Measurements from ENCODE around the gene CNPY2.
A peak's percentile ranks its signal among the peaks of the same experiment; 100 is the strongest.
"Not testable (repeated sequence)": the region's sequence is repeated elsewhere in the genome, so short reads cannot be mapped to it uniquely, and the experiment has no call there.

Gene CNPY2

GRCh38 chr12:56297400-56297799, 18.4 kb downstream of the CNPY2 start:
- no peak for DNase-seq

GRCh38 chr12:56296295-56296694, 19.5 kb downstream of the CNPY2 start:
- DNase-seq: no peak

DNA sequence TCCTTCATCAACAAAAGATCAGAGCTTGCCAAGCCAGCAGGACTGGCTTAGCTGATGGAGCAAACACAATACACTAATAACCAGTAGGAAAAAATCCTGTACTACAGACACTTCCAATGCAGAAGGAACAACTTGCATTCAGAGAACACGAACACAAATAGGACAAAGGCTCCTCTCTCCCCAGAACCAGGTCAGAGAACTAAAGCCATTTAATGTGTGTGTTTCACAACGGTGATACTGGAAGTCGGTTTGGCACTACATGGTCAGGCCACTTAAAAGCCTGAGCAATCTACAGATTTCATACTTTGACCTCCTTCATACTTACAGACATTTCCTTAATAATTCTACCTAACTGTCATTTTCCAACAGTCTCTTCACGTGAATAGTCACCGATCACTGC, 22.0 kb downstream of the CNPY2 start:
- no peak for DNase-seq

GRCh38 chr12:56288705-56289387, 26.9 kb downstream of the CNPY2 start:
- DNase-seq: no peak

DNA sequence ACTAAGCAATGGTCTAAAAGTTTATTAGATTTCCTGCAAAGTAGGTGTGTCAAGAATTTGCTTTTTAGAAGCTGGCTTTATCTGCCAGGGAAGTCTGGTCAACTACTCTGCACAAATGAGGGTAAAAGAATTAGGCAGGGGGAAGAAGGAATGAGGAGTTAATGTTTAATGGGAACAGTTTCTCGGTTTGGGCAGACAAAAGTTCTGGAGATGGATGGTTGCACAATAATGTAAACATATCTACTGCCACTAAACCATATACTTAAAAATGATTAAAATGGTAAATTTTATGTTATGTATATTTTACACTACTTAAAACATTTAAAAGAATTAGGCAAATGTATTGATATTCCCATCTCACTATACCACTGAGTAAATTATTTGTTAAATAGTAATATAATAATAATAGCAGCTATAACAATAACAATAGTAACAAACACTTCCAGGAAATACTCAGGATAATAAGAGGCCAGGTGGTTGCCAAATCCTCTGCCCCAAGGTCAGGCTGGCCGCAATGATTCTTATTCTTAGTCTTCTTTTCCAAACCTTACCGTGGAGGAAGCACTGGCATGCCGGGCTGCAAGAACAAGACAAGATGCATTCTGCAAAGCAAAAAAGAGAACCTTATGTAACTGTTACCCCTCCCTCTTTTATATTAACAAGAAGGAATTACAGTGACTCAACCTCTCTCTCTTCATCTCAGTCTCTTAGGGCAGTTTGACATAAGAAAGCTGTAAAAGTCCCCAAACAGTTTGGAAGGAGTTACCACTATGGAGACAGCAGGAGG, 29.6 kb downstream of the CNPY2 start:
- DNase-seq: no peak

DNA sequence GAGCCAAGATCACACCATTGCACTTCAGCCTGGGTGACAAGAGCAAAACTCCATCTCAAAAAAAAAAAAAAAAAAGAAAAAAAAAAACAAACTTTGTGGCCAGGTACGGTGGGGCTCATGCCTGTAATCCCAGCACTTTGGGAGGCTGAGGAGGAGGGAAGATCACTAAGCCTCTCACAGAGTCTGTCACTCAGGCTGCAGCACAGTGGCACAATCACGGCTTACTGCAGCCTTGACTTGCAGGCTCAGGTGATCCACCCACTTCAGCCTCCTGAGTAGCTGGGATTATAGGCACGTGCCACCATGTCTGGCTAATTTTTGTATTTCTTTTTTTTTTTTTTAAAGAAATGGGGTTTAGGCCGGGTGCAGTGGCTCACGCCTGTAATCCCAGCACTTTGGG, 31.5 kb downstream of the CNPY2 start:
- DNase-seq: not testable (repeated sequence)

DNA sequence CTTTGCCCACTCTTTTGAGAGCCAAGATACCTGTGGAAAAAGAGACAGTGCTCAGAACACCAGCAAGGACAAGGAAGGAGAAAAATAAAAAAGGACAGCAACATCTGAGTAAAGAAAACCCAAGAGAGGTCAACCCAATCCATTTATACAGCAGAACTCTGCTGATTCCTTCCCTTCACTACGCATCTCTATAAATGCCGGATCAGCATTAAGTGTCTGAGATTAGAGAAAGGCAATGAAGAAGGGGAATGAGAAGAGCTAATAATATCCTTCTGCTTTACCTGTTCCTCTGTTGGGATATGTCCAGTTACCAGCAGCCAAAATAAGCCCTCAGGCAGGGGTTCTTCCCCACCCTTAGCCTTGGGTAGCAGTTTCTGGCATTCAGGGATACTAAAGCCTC, 33.2 kb downstream of the CNPY2 start:
- DNase-seq: no peak

DNA sequence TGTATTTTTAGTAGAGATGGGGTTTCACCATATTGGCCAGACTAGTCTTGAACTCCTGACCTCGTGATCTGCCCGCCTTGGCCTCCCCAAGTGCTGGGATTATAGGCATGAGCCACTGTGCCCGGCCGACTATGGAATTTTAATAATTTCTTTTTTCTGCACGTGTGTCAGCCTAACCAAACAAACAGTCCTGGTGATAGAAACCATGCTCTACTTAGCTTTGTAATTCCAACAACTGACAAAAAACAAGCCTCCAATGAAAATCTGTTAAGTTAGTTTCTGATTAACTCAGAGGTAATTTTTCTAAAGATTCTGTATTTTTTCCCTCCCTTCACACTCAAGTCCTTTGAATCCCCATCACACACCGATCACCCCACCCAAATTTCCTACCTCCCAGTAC, 33.8 kb downstream of the CNPY2 start:
- DNase-seq: no peak

GRCh38 chr12:56280849-56281248, 34.9 kb downstream of the CNPY2 start:
- no peak for DNase-seq

DNA sequence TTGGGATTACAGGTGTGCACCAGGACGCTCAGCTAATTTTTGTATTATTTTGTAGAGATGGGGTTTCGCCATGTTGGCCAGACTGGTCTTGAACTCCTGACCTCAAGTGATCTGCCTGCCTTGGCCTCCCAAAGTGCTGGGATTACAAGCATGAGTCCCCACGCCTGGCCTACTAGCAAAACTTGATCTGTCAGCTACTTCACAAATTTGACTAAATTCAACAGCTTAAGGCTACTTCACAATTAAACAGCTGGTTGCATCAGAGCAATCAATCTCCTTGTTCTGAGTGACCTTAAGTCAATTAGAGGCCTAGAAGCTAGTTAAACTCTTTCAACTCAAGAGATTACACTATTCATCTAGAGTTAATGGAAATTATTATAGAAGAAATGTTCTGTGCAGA, 36.9 kb downstream of the CNPY2 start:
- no peak for DNase-seq

DNA sequence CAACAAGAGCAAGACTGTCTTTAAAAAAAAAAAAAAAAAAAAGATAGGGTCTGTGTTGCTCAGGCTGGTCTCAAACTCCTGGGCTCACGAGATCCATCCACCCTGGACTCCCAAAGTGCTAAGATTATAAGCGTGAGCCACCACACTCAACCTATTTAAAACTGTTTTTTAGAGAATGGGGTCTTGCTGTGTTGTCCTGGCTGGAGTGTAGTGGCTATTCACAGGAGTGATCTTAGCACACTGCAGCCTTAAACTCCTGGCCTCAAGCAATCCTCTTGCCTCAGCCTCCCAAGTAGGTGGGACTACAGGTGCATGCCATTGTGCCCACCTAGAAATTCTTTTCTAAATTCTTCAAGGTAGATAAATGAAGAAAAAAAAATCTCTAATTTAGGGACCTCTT, 41.5 kb downstream of the CNPY2 start:
- DNase-seq: no peak

DNA sequence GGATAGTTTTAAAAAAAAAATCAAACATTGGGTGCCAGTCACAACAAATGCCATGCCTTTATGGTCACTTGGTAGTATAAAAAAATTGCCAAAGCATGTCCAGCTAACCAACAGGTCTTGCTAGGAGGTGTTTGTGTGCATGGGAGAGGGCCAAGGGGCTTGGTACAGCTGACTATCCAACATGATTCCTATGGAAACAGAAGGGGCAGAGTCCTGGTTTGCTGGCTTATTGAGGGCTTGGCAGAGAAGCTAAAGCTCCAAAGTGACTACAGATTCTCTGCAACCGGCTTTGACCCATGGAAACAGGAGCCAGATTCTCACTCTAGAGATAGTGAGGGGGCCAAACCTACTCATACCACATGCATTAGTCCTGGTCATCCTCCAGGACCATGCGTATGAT, 43.3 kb downstream of the CNPY2 start:
- not testable (repeated sequence) for DNase-seq

- DNase-seq: no peak
Measured at GRCh38 chr12:56271031-56271430, 44.8 kb downstream of the CNPY2 start.

- DNase-seq: no peak
Measured at GRCh38 chr12:56267443-56268071, 48.2 kb downstream of the CNPY2 start.

DNA sequence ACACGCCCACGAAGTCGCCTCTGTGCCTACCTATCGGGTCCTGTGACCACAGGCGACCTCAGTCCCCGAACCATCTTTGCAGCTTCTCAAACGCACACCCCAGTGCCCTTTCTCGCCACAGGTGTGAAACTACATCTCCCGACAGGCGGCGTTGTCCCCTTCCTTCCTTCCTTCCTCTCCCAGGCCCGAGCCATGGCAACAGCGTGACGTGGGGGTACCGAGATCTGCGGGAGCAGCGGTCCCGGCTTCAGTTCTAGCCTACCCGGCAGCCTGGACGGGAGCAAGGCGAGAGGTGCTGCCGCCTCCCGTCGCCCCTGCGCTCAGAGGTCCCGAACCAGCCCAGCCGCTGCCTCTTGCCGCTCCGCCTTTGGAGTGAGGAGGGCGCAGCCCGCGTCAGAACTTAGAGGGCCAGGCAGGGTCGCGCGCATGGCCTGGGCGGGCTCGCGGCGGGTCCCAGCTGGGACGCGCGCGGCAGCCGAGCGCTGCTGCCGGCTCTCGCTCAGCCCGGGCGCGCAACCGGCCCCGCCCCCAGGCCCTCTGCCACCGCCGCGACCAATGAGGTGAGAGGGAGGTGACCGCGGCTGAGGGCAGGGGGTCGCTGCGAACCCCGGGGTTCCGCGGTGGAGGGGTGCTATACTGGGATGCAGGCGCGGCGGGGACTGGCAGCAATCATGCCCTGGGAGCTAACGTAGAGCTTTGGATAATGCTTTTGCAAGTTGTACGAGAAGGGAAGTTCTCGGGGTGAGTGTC, 48.9 kb downstream of the CNPY2 start, which contains the start of gene COQ10A:
Gene COQ10A, plus strand, starts transcription at position 250 of the 750 bp plus-strand sequence. Its CDS starts 177 bp downstream, at position 427.
- peak; percentile 63 for DNase-seq

- not testable (repeated sequence) for DNase-seq
Measured at GRCh38 chr12:56266068-56266692, 49.6 kb downstream of the CNPY2 start.

DNA sequence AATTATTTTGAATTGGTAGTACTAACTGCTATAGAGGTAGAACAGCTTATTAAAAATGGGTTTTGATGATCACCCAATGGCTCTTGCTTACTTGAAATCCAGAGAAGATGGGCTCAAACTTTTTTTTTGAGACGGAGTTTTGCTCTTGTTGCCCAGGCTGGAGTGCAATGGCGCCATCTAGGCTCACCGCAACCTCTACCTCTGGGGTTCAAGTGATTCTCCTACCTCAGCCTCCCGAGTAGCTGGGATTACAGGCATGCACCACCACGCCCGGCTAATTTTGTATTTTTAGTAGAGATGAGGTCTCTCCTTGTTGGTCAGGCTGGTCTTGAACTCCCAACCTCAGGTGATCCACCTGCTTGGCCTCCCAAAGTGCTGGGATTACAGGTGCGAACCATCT, 52.8 kb downstream of the CNPY2 start:
- not testable (repeated sequence) for DNase-seq

DNA sequence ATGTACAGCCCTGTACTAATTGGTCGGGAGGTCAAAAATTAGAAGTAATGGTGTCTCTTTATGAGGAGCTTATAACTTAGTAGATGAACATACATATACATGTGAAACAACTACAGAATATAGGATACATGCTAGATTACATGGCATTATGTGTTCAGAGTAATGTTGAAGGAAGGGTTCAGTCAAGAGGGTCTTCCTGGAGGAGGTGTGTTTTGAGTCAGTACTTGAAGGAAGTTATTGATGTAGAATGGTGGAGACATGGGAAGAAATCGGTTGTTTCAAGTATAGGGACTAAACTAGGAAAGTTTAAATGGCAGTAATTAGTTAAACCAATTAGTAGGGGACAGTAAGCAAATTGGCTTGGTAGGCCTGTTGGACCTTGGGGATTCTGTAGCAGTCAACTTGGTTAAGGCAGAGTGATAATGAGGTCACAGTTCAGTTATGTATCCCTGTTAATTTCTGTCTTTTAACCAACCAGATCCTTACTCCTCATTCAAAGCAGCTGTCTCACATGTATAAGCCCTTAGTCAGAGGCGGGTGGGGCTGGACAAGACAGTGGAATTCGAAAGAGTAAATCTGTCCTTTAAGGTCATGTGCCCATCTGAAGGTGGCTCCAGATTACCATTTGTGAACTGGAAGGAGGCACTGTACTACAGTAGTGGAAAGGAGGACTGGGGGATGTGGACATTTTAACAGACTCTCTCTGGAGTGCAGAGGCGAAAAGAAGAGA, 54.1 kb downstream of the CNPY2 start:
- DNase-seq: no peak

- no peak for DNase-seq
Measured at GRCh38 chr12:56260921-56261320, 54.9 kb downstream of the CNPY2 start.

DNA sequence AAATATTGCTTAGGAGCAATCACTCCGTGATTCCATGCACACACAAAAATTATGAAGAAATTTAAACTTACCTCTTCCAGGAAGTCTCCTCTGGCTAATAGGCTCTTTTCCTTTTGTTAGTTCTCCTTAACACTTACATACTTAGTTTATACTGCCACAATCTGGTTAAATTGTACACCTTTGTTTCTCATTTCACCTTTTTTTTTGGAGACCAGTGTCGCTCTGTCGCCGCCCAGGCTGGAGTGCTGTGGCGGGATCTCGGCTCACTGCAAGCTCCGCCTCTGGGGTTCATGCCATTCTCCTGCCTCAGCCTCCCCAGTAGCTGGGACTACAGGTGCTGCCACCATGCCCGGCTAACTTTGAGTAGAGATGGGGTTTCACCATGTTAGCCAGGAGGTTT, 55.4 kb downstream of the CNPY2 start:
- no peak for DNase-seq

Measured in DMS79 (cell line).